GM21717 (cell line): Measurements from ENCODE around the gene IGF2R.

Experiments
- ATAC-seq: cut with Tn5 transposase; IDR thresholded peaks from one replicate; pipeline ENCODE4 v1.9.1; 2021; ENCODE audit warnings: mild to moderate bottlenecking, moderate library complexity; ENCODE audit not compliant: unreplicated experiment

Gene IGF2R

GRCh38 chr6:160042014-160042773 is 73.3 kb downstream of the IGF2R start:
- no peak for ATAC-seq

GRCh38 chr6:160042788-160043301 is 74.0 kb downstream of the IGF2R start:
- ATAC-seq, result no peak

DNA sequence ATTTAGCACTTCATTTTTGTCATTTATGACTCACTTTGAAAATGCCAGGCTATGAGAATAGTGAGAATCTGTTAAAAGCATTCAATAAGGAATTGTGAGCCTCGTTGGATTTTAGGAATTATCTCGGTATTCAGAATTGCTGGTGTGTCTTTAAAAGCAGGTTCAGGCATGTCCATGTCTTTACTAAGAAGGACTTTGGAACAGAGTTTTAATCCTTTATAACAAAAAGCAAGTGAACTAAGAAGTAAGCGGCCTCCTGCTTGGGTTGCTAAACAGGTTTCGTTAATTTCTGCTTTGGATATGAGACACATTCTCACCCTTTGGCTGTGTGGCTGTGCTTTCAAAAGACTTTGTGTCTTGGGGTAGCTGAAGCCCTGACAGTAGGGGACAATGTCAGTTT is 74.9 kb downstream of the IGF2R start:
- no peak for ATAC-seq

- no peak for ATAC-seq
Measured at GRCh38 chr6:160044687-160045086, 75.8 kb downstream of the IGF2R start.

- no peak for ATAC-seq
Measured at GRCh38 chr6:160048471-160048870, 79.6 kb downstream of the IGF2R start.

DNA sequence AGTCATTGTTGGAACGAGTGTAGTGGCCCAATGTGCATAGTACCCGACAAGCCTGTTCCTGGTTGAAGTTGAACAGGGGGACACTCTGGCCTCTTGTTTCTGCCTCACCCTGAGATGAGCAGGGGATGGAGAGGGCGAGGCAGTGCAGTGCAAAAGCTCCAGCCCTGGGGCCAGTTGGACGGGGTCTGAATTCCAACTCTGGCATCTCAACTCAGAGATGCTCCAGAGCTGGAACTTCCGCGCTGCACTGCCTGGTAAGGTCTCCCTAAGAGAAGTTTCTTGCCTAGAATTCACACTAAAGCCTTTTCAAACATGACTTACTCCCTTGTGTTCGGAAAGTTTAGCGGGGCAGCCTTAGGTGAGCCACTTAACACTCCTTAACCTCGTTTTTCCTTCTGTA is 80.5 kb downstream of the IGF2R start:
- ATAC-seq, result no peak

DNA sequence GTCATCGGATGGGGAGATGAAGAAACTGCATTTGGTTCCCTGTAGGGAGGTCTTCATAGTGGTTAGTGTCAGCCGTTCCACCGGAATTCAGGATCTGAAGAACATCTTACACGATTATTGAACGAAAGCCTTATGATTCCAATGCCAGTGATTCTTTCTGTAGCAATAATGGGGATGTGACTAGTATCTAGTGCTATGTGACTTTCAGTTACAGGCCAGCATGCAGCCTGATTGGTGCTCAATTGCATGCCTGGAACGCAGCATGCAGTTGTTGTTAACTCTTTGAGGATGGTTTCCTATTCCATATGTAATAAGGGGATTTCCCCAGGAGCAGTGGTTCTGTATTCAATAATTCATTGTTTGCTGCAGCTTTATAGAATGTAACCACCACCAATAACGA is 81.1 kb downstream of the IGF2R start:
- no peak for ATAC-seq

GRCh38 chr6:160051390-160051789 is 82.5 kb downstream of the IGF2R start:
- ATAC-seq, result no peak

DNA sequence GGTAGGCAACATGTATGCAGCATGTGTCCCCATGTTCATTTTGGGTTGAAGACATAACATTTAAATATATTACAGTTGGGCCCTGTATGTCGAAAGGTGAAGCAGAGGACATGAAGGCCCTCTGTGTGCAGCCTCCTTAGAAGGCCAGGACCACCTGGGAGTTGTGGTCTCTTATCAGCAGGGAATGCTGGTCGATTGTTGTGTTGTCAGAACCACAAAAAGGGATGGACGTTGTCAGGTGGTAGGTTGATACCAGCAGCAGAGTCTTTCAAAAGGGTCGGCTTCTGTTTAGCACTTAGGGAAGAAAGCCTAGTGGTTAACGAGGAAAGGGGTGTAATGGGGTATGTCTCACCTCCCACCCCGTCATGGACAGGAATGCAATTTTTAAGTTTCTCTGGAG is 85.4 kb downstream of the IGF2R start:
- ATAC-seq, result no peak

GRCh38 chr6:160054913-160055312 is 86.0 kb downstream of the IGF2R start:
- ATAC-seq, result no peak

DNA sequence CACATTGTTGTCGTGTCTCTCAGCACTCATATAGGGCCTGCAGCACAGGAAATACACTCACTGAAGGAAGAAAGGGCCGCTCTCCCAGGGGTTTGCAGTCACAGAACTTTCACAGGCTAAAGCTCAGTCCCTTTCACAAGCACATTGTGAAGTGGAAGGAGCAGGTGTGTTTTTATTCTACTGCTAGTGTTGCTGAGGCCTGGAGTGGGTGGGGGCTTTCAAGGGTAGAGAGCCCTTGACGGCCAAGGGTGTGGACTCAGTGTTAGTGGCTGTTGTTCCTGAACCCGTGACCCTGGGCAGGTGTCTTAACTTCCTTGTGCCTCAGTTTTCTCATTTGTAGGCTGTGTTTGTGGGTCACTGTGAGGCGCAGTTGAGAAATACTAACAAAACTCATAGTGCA is 86.5 kb downstream of the IGF2R start:
- ATAC-seq, result no peak

- no peak for ATAC-seq
Measured at GRCh38 chr6:160055813-160056212, 86.9 kb downstream of the IGF2R start.

DNA sequence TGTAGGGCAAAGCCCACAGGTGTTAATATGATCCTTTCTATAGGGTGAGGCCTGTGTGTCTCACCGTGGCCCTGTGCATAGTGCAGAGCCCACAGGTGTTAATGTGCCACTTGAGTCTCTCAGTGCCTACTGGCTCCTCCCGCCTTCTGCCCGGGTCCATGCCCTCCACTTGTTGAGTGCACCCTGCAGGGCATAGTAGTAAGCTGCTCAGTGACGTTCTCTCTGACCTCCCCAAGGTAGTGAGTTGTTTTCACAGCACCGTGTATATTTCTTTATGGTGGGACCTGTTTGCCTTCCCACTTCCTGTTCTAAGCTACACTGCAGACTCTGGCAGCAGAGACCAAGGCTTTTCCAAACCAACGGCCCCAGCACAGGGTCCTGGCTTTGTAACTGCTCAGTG is 88.2 kb downstream of the IGF2R start:
- no peak for ATAC-seq

- ATAC-seq, result no peak
Measured at GRCh38 chr6:160058603-160059215, 89.8 kb downstream of the IGF2R start.

DNA sequence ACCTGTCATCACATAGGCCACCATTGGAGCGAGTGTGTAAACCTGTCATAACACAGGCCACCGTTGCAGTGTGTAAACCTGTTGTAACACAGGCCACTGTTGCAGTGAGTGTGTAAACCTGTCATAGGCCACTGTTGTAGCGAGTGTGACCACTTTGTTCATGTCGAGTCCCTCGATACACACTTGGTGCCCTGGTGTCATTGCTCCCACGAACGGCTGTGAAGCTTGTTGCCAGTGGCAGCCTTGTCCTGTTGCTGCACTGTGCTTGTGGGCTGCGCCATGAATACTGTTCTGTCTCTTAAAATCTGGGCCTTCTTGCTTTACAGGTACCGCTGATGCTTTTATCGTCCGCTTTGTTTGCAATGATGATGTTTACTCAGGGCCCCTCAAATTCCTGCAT is 91.3 kb downstream of the IGF2R start:
- no peak for ATAC-seq

DNA sequence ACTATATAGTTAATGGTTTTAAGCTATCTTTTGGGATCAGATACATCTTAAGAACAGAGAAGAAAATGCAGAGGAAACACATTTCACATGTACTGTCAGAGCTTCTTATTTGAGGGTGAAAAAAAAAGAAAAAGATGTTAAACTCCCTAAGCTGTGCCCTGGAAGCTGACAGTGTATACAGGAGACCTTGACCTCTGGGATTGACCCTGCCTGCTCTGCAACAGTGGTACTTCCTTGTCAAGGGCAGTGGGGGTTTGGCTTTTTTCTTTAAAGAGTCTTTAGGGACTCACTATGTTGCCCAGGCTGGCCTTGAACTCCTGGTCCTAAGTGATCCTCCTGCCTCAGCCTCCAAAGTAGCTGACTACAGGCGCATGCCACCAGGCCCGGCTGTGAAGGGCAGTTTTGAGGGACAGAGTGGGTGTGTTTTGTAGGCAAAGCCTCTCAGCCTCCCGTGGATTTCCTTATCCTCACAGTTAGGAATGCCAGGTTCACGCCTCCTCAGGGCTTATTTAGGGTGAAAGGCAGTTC is 92.1 kb downstream of the IGF2R start:
- ATAC-seq, result no peak

DNA sequence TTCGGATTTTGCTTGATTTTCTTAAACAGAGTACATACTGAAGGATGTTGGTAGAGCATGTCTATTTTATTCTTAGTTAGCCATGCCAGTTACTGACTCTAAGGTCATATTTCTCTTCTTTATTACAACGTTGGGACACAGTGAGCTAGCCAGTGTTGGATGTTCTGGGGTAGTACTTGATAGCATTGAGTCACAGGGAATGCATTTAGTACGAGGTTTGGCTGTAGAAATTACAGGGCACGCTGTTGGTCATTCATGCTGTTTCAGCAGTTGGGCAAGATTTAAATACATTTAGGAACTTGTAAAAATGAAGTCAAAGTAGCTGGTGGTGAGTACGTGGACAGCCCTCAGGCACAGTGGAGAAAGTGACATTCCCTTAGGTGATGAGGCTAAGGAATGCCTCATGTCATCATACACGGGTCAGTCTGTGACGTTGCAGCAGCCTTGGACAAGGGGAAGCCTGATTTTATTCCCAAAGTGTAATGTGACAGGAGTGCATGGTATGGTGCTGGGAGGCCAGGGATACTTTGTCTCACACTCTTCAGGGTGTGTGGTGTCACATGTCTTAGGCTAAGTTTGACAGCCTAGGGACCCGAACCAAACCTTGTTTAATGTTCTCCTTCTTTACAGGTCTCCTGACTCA is 95.0 kb downstream of the IGF2R start:
- ATAC-seq, result no peak

GRCh38 chr6:160065200-160065599 is 96.3 kb downstream of the IGF2R start:
- ATAC-seq, result no peak

- no peak for ATAC-seq
Measured at GRCh38 chr6:160067564-160067963, 98.7 kb downstream of the IGF2R start.

- no peak for ATAC-seq
Measured at GRCh38 chr6:160068346-160068745, 99.5 kb downstream of the IGF2R start.

GRCh38 chr6:160069050-160069454 is 100.2 kb downstream of the IGF2R start:
- peak; percentile 97 for ATAC-seq

DNA sequence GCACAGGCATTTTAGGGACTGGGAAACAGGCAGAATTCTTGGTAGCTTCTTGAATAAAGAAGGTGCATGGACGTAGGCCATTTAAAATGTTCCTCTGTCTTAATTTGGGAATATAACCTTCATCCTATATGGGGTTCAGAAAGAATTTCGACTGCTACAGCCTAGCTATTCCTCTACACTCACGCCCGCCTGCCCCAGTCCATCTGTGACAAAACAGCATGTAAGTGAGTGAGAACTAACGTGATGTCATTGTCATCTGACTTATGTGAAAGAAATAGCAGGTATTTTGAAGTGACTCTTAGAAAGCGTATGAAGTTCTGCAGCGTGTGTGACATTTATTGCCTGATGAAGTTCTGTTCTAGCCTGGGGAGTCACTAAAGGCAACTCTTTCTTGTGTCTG is 100.6 kb downstream of the IGF2R start:
- ATAC-seq, result peak; percentile 19
